ENCODE data around the gene KCNAB2.

- no peak for TF ChIP-seq CTCF (IDR thresholded peaks at IDR 0.05; ENCODE audit: insufficient read depth, low read length)
- peak; percentile 2; the same call in 1 of the 2 replicates for TF ChIP-seq POLR2AphosphoS5 (IDR thresholded peaks at IDR 0.05; ENCODE audit: low read depth)
- TF ChIP-seq SPI1 (IDR thresholded peaks at IDR 0.05; ENCODE audit: borderline replicate concordance, low read depth) = no peak
These were observed 7.5 kb downstream of the KCNAB2 start for GRCh38 chr1:6053206-6053546.

Data from HL-60 (cell line).